Fibroblast of lung (primary cell): ENCODE results near the gene PIP4P1.

ENCODE experiments used
- CTCF ChIP-seq, 2 donors: IDR thresholded peaks in 1 of 2; conservative IDR thresholded peaks in 1 of 2; 1 replicate in 1 of 2; 2 replicates in 1 of 2; pipeline ENCODE4 v1.5.1; 2011 to 2012; ENCODE audit warnings: low read length in 2 of 2, control low read depth in 1 of 2, inconsistent platforms in 1 of 2, low read depth in 1 of 2, mild to moderate bottlenecking in 1 of 2
- EZH2 ChIP-seq: IDR thresholded peaks from 2 replicates; pipeline ENCODE4 v1.5.1; 2012; ENCODE audit warnings: low read length, control low read depth, mild to moderate bottlenecking; ENCODE audit errors: missing control alignments

- TF ChIP-seq CTCF (conservative IDR thresholded peaks at IDR 0.05 in 1 of 2, IDR thresholded peaks at IDR 0.05 in 1 of 2; ENCODE audit: low read depth in 1 of 2, low read length in 2 of 2) (no peak), EZH2 (no peak)
These were observed 29.3 kb upstream of the PIP4P1 start for GRCh38 chr14:20490563-20490962.
